ENCODE measurements around the gene ZDHHC4.
A peak's percentile ranks its signal among the peaks of the same experiment; 100 is the strongest.

ZDHHC4 gene

DNA sequence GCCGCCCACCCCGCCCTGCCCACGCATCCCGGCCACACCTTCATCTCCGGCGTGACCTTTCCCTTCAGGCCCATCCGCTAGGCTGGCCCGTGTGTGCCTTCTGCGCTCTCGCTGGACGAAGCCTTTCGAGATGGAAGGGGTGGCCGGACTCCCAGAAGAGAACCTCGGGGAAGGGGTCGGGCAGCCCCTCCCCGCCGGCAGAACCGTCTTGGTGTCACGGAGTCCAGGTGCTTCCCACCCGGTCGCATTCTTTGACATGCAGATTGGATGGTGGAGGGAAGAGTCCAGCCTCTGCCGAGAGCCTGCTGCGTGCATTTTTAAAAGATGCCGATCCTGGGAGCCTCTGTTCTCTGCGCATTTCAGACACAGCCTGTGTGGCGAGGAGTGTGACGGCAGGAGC, 30.8 kb downstream of the ZDHHC4 start:
- Histone ChIP-seq H3K4me2 (no peak overlapping the region), H3K36me3 (peaks cover 54 to 78% (median 66%) of the 10 kb centered on the region in 11 experiments), H3K9ac (no peak overlapping the region), H4K20me1 (peaks cover 0 to 73% (median 44%) of the 10 kb centered on the region in 11 experiments; a peak in 20 of 22 replicates), H3K27me3 (peaks cover 0 to 13% (median 7%) of the 10 kb centered on the region in 11 experiments; a peak in 11 of 22 replicates), H3K9me3 (replicated peaks in 1 of 11) (no peaks in the 10 kb centered on the region), H3K4me3 (no peak overlapping the region), H3K4me1 (peaks cover 0 to 11% (median 9%) of the 10 kb centered on the region in 10 experiments; a peak in 17 of 20 replicates), H3K27ac (no peak overlapping the region)
- no peak for TF ChIP-seq Cebpa-rat (IDR thresholded peaks at IDR 0.05)

DNA sequence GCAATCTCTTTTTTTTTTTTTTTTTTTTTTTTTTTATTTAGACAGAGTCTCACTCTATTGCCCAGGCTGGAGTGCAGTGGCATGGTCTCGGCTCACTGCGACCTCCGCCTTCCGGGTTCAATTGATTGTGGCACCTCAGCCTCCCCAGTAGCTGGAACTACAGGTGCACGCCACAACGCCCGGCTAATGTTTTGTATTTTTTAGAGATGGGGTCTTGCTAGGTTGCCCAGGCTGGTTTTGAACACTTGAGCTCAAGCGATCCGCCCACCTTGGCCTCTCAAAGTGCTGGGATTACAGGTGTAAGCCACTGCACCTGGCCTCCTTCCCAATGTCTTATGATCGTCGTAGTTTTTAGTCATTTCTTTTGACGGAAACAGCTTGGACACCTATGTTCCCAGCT, 31.5 kb downstream of the ZDHHC4 start:
- Histone ChIP-seq H3K27me3 (peaks cover 6 to 19% (median 13%) of the 10 kb centered on the region in 11 experiments), H3K9ac (no peak overlapping the region), H3K4me3 (no peak overlapping the region), H3K27ac (no peak overlapping the region), H3K9me3 (replicated peaks in 1 of 11) (no peaks in the 10 kb centered on the region), H3K36me3 (peaks cover 47 to 70% (median 59%) of the 10 kb centered on the region in 11 experiments), H3K4me1 (peaks cover 0 to 11% (median 9%) of the 10 kb centered on the region in 10 experiments; a peak in 17 of 20 replicates), H4K20me1 (peaks cover 0 to 67% (median 41%) of the 10 kb centered on the region in 11 experiments; a peak in 20 of 22 replicates), H3K4me2 (no peak overlapping the region)
- TF ChIP-seq Cebpa-rat (IDR thresholded peaks at IDR 0.05): no peak

DNA sequence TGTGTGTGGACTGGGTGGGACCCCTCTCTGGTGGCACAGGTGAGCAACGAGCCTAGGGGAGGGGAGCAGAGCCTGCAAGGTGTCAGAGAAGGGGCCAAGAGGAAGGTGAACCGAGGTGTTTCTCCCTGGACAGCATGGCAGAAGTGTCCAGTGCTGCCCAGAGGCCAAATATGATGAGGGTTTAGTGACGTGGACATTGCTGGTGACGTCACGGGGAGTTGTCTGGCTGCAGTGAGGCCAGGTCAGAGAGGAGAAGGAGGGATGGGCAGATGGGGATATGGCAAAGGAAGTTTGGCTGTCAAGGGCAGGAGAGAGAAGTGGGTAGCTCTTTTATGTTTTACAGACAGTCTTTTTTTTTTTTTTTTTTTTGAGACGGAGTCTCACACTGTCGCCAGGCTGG, 35.6 kb downstream of the ZDHHC4 start:
- peaks cover 0 to 55% (median 18%) of the 10 kb centered on the region in 11 experiments; a peak in 15 of 22 replicates for H4K20me1 ChIP-seq
- no peak overlapping the region for H3K9ac ChIP-seq
- H3K27ac ChIP-seq: no peak overlapping the region
- H3K36me3 ChIP-seq: peaks cover 14 to 31% (median 21%) of the 10 kb centered on the region in 11 experiments
- peaks cover 44 to 59% (median 52%) of the 10 kb centered on the region in 11 experiments for H3K27me3 ChIP-seq
- no peak for TF ChIP-seq Cebpa-rat (IDR thresholded peaks at IDR 0.05)
- no peak overlapping the region for H3K4me3 ChIP-seq
- no peak overlapping the region for H3K4me2 ChIP-seq
- H3K4me1 ChIP-seq: peaks cover 10 to 34% (median 26%) of the 10 kb centered on the region in 10 experiments
- H3K9me3 ChIP-seq (replicated peaks in 1 of 11): no peaks in the 10 kb centered on the region

DNA sequence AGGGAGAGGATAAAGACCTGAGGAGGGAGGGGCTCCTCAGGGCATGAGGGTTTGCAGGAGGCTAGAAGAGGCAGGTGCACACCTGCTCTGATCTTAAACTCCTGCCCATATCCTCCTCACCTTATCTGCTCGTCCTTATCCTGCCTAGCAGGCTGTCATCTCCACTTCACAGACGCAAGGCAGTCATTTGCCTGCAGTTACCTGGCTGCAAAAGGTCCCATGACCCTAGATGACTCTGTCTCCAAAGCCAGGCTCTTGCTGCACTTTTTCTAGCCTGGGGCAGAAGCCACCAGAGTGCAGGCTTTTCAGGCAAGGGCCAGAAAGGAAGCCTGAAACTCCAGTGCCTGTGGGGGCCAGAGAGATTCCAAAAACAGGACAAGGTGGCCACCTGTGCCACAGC, 36.5 kb downstream of the ZDHHC4 start:
- Histone ChIP-seq H3K4me3 (no peak overlapping the region), H4K20me1 (peaks cover 0 to 54% (median 13%) of the 10 kb centered on the region in 11 experiments; a peak in 12 of 22 replicates), H3K27me3 (peaks cover 49 to 68% (median 61%) of the 10 kb centered on the region in 11 experiments), H3K4me2 (no peak overlapping the region), H3K9me3 (replicated peaks in 1 of 11) (no peaks in the 10 kb centered on the region), H3K36me3 (peaks cover 7 to 23% (median 12%) of the 10 kb centered on the region in 11 experiments), H3K27ac (no peak overlapping the region), H3K9ac (no peak overlapping the region), H3K4me1 (peaks cover 10 to 34% (median 26%) of the 10 kb centered on the region in 10 experiments)
- no peak for TF ChIP-seq Cebpa-rat (IDR thresholded peaks at IDR 0.05)

DNA sequence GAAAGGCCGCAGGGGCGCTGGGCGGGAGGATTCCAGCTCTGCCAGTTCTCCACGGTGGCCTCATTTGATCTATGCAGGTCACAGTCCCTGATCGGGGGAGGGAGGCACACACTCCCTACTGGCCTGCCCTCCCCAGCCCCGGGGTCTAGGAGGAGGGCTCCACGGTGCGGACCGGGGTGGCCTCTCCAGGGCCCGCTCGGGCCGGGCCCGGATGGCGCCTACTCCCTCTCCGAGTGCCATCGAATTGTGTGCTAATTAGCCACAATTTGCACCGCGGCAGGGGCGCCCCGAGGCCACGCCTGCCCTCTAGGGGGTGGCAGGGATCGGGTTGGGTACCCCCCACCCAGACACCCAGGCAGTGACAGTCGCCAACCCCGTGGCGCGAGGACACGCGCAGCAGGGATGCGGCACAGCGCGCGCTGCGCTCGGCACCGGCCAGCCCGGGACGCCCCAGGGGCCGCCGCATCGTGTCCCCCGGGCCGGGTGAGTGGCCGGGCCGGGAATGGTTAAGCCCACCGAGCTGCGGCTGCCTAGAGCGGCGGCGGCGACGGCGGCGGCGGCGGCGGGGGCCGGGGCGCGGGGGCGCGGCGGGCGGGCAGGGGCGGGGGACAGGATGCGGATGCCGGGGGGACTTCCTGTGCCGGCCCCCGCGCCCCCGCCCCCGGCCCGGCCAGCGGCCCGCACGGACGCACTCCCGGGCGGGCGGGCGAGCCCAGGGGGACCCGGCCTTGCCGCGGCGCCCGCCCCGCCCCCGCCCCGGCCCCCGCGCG, 37.9 kb downstream of the ZDHHC4 start, which contains the start of gene ZNF853:
TSS of gene ZNF853 (plus strand) at position 658 of the 770 bp plus-strand sequence. CDS start 565 bp downstream, outside the sequence.
- no peak for TF ChIP-seq Cebpa-rat (IDR thresholded peaks at IDR 0.05)
- H3K4me2 ChIP-seq: peak within 1 kb of the TSS; percentile 81 to 99 (median 92)
- H3K27me3 ChIP-seq: peaks cover 49 to 70% (median 62%) of the 10 kb centered on the region in 11 experiments
- H3K4me1 ChIP-seq: peaks cover 10 to 37% (median 28%) of the 10 kb centered on the region in 10 experiments
- peak within 1 kb of the TSS; percentile 46 to 71 (median 59) for H3K4me3 ChIP-seq
- H4K20me1 ChIP-seq: peaks cover 0 to 45% (median 6%) of the 10 kb centered on the region in 11 experiments; a peak in 9 of 22 replicates
- H3K36me3 ChIP-seq: peaks cover 0 to 9% (median 0%) of the 10 kb centered on the region in 11 experiments; a peak in 5 of 22 replicates
- no peaks in the 10 kb centered on the region for H3K9me3 ChIP-seq (replicated peaks in 1 of 11)
- peak within 1 kb of the TSS in 1 of 11 experiments; percentile 36; a peak in 2 of 22 replicates for H3K27ac ChIP-seq
- peak within 1 kb of the TSS; percentile 42 to 72 (median 61); a peak in 17 of 22 replicates for H3K9ac ChIP-seq

DNA sequence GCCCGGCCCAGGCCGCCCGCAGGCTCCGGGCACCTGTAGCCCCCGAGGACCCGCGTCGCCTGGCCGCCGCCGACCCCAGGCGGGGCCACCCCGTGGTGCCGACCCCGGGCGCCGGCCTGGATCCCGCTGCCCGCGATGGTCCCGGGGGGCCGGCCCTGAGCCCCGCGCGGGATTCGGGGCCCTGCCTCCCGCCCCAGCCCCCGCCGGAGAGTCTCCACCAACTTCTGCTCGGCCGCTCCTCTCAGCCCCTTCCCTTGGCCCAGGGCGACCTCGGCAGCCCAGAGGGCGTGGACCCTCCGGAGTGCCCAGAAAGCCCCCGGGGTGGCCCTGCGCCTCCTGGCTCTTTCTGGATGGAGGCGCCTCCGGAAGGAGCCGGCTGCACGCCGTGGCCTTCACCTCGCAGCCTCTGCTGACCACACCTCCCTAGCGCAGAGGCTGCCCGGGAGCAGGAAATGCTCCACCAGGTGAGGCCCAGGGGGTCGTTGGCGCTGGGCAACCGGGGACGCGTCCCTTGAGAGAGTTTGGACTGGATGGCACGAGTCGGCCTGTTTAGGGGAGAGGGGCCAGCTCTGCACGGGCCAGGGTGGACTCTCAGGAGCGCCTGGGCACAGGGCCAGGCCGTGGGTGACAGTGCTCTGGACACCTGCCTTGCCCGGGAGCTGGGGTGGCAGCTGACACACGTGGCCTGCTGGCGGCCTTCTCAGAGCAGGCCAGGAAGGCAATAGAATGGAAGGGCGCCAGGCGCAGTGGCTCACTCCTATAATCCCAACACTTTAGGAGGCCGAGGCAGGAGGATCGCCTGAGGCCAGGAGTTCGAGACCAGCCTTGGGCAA, 38.7 kb downstream of the ZDHHC4 start:
- Histone ChIP-seq H3K9me3 (replicated peaks in 1 of 11) (no peaks in the 10 kb centered on the region), H3K9ac (peak overlapping the region; percentile 15 to 72 (median 57); a peak in 15 of 22 replicates), H3K4me1 (peaks cover 18 to 45% (median 33%) of the 10 kb centered on the region in 10 experiments), H3K27ac (peak overlapping the region in 1 of 11 experiments; percentile 31; a peak in 1 of 22 replicates), H4K20me1 (peaks cover 0 to 41% (median 5%) of the 10 kb centered on the region in 11 experiments; a peak in 9 of 22 replicates), H3K36me3 (0 out of 22 replicates have a peak, but pooled peaks cover 0 to under 1% (median 0%) of the 10 kb centered on the region in 11 experiments), H3K4me3 (peak overlapping the region; percentile 43 to 71 (median 59)), H3K4me2 (peak overlapping the region; percentile 78 to 91 (median 88)), H3K27me3 (peaks cover 49 to 70% (median 62%) of the 10 kb centered on the region in 11 experiments)
- TF ChIP-seq Cebpa-rat (IDR thresholded peaks at IDR 0.05): no peak

DNA sequence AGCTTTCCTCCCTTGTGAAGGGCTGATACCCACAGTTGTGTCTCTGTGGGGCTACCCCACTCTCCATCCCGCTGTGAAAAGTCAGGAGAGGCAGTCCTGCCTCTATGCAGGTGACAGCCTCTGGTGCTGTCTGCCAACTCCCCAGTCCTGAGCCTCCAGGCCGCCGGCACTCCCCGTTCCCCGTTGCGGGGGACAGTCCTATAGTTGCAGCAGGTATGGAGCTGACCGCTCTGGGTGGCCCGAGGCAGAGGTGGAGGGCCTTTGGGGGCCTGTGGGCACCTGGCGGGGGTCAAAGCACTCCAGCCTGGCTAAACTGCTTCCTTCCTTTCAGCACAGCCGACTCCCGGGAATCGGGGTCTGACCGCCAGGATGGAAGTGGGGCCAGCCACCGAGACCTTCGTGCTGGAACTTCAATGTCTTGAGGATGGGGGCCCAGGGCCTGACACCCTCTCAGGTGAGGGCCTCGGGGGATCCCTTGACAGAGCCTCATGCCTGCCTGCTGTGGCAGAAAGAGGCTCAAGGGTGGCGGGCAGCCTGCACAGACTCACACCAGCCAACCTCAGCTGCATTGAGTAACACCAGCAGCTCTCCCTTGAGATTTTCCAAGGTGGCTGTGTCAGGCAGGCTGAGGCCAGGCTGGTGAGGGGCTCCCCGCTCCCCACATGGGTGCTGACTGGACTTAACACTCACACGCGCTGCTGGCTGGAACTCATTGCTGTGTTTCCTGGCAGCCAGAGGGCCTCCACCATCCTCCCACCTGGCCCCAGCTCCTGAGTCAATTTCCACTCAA, 39.8 kb downstream of the ZDHHC4 start:
- Histone ChIP-seq H3K27me3 (peaks cover 49 to 72% (median 62%) of the 10 kb centered on the region in 11 experiments), H3K9ac (no peak overlapping the region)

More for the DNA sequence above, 39.8 kb downstream of the ZDHHC4 start:
- peaks cover 21 to 45% (median 33%) of the 10 kb centered on the region in 10 experiments for H3K4me1 ChIP-seq
- H4K20me1 ChIP-seq: peaks cover 0 to 42% (median 5%) of the 10 kb centered on the region in 11 experiments; a peak in 9 of 22 replicates
- H3K9me3 ChIP-seq (replicated peaks in 1 of 11): peaks cover 0 to 5% (median 0%) of the 10 kb centered on the region in 11 experiments; a peak in 3 of 22 replicates
- peak overlapping the region in 7 of 11 experiments; percentile 8 to 37 (median 28); a peak in 9 of 22 replicates for H3K4me2 ChIP-seq
- no peaks in the 10 kb centered on the region for H3K36me3 ChIP-seq
- H3K4me3 ChIP-seq: no peak overlapping the region
- TF ChIP-seq Cebpa-rat (IDR thresholded peaks at IDR 0.05): no peak
- H3K27ac ChIP-seq: no peak overlapping the region
